GM12878 (cell line): ENCODE results near the gene TRANK1. TPM values are rescaled to one million over a fixed set of nuclear protein-coding genes. Genes with fewer than 3 reads are reported as not detected.

Experiments
- ATAC-seq: fragments of 200-7000 bp; cut with Tn5 transposase; 3 replicates; pipeline ENCODE4 v1.9.1; 2020; ENCODE audit warnings: mild to moderate bottlenecking, moderate library complexity
- BruUV-seq: library from RNA; stranded (reverse); fragments of 400-500 nt; replicated peaks from 2 replicates; lab custom pipeline; 2021; lab: Mats Ljungman, UMichigan
- CTCF ChIA-PET: fragments of 300-600 bp; sonication (Branson Sonifier 250); formaldehyde crosslinking; extraction: SDS; loops from one replicate; lab custom pipeline; 2021; ENCODE audit warnings: inconsistent platforms; lab: Yijun Ruan, JAX
- POLR2A ChIA-PET: fragments of 350-600 bp; formaldehyde crosslinking; extraction: SDS; loops from one replicate; lab custom pipeline; 2021; ENCODE audit warnings: inconsistent platforms; lab: Charles Lee
- RAD21 ChIA-PET: fragments of 300-600 bp; sonication (Branson Sonifier 250); formaldehyde crosslinking; loops from one replicate; lab custom pipeline; 2023; ENCODE audit warnings: antibody characterized with exemption; ENCODE audit not compliant: unreplicated experiment; lab: Charles Lee
- SMC1A ChIA-PET: fragments of 300-600 bp; sonication (Branson Sonifier 250); formaldehyde crosslinking; loops from one replicate; lab custom pipeline; 2023; ENCODE audit not compliant: unreplicated experiment, uncharacterized antibody; lab: Charles Lee
- DNase-seq: peaks from one replicate; pipeline ENCODE4 v3.0.0-alpha.2; 2011; ENCODE audit warnings: low read depth, low spot score
- FAIRE-seq: peaks from 3 replicates; lab custom pipeline; 2011; peaks lifted over from hg19 to GRCh38; lab: Jason Lieb, UNC
- H2AFZ ChIP-seq: 2 replicates; pipeline ENCODE4 v1.6.0; 2011; ENCODE audit warnings: low read depth, low read length, control low read depth; ENCODE audit not compliant: control insufficient read depth
- H3K27ac ChIP-seq: 2 replicates; pipeline ENCODE4 v1.5.1; 2011; ENCODE audit warnings: control low read depth; ENCODE audit not compliant: control insufficient read depth, insufficient read depth
- H3K27me3 ChIP-seq, 2 experiments: replicated peaks in 1 of 2; 2 replicates each; pipeline versions ENCODE4 v1.6.0 to v1.6.1; 2011; ENCODE audit warnings: low read length in 1 of 2; ENCODE audit not compliant: control insufficient read depth in 2 of 2, insufficient read depth in 2 of 2
- H3K36me3 ChIP-seq, 2 experiments: 2 replicates each; pipeline ENCODE4 v1.5.1; 2011; ENCODE audit warnings: low read length in 1 of 2; ENCODE audit not compliant: control insufficient read depth in 2 of 2, insufficient read depth in 2 of 2
- H3K4me1 ChIP-seq: 2 replicates; pipeline ENCODE4 v1.6.1; 2011; ENCODE audit warnings: mild to moderate bottlenecking, low read length, moderate library complexity, mixed read lengths; ENCODE audit not compliant: control insufficient read depth, insufficient read depth
- H3K4me2 ChIP-seq: 2 replicates; pipeline ENCODE4 v1.6.0; 2011; ENCODE audit warnings: control low read depth; ENCODE audit not compliant: control insufficient read depth, insufficient read depth
- H3K4me3 ChIP-seq: fragments of 200-600 bp; sonication (generic); 2 replicates; pipeline ENCODE4 v1.5.1; 2016
- H3K79me2 ChIP-seq: 2 replicates; pipeline ENCODE4 v1.6.0; 2011; ENCODE audit warnings: low read length; ENCODE audit not compliant: control insufficient read depth, insufficient read depth
- H3K9ac ChIP-seq: 2 replicates; pipeline ENCODE4 v1.8.0; 2011; ENCODE audit warnings: low read length, control low read depth, mixed read lengths; ENCODE audit not compliant: control insufficient read depth, insufficient read depth
- H3K9me3 ChIP-seq: replicated peaks from 3 replicates; pipeline ENCODE4 v1.5.1; 2011; ENCODE audit warnings: mild to moderate bottlenecking, low read length; ENCODE audit not compliant: control insufficient read depth, insufficient read depth
- H4K20me1 ChIP-seq: 2 replicates; pipeline ENCODE4 v1.6.0; 2011; ENCODE audit not compliant: control insufficient read depth, insufficient read depth
- NR2C2 ChIP-seq: IDR thresholded peaks from 2 replicates; pipeline ENCODE4 v1.6.1; 2011; ENCODE audit warnings: borderline replicate concordance, low read depth; ENCODE audit not compliant: control insufficient read depth, insufficient read length
- RAD21 ChIP-seq: IDR thresholded peaks from 2 replicates; pipeline ENCODE4 v1.6.1; 2011; ENCODE audit warnings: mild to moderate bottlenecking, low read depth, low read length, moderate library complexity; ENCODE audit not compliant: insufficient read depth
- ZNF384 ChIP-seq: IDR thresholded peaks from 2 replicates; pipeline ENCODE4 v1.6.1; 2012; ENCODE audit warnings: low read depth, mild to moderate bottlenecking, low read length, improper control_type of control experiment, borderline replicate concordance
- ZNF592 ChIP-seq: fragments of 450-650 bp; IDR thresholded peaks from 2 replicates; pipeline ENCODE4 v1.6.1; 2017; ENCODE audit warnings: mild to moderate bottlenecking, moderate library complexity
- WGBS: methylation state at CpG from one replicate; pipeline ENCODE4 v1.1.6; 2016; ENCODE audit warnings: low lambda C conversion rate; ENCODE audit not compliant: insufficient replicate concordance, insufficient coverage; ENCODE audit errors: missing lambda C conversion rate; 5-methylcytosine and 5-hydroxymethylcytosine counted together
- in situ Hi-C: fragments of 300-500 bp; cut with MboI; formaldehyde crosslinking; loops from 9 replicates; pipeline ENCODE4 v1.14.3; 2018; ENCODE audit warnings: mixed read lengths
- intact Hi-C: fragments of 100-400 bp; cut with micrococcal nuclease; formaldehyde crosslinking; loops from one replicate; pipeline ENCODE4 v1.14.2; 2022; ENCODE audit not compliant: unreplicated experiment
- polyA plus RNA-seq, 11 experiments: library from polyadenylated mRNA; depleted of rRNA in 4 of 11; unstranded in 6 of 11; stranded (reverse) in 5 of 11; fragments of >200 nt; fragmentation: Nextera tagmentation in 4 of 11; fragmentation: Illumina TruSeq in 1 of 11; extraction: Ambion mirVana in 4 of 11; extraction: Trizol in 1 of 11; gene quantifications; 1 replicate in 1 of 11; 2 replicates in 10 of 11; pipeline versions ENCODE4 v1.2.1 to v1.2.3, GENCODE V29; 2011 to 2016; ENCODE audit warnings: inconsistent platforms in 2 of 11, missing spikeins in 2 of 11, low read depth in 1 of 11
- total RNA-seq, 4 experiments: library from RNA; depleted of rRNA in 3 of 4; stranded (reverse); fragments of >200 nt in 3 of 4; fragmentation: Illumina TruSeq in 1 of 4; extraction: Trizol in 1 of 4; gene quantifications; 2 replicates each; pipeline versions ENCODE4 v1.2.1 to v1.2.3, GENCODE V29; 2013 to 2021

TRANK1 gene
- total and polyA plus RNA-seq, 10 of the 15 experiments (the other 5 are each of a cell fraction or from before 2014, with no cell fraction given) = 0.46 to 8.8 (median 1.1) TPM

GRCh38 chr3:36969085-36969484 lies 24.2 kb upstream of the TRANK1 start:
- SMC1A ChIA-PET = interaction anchor here (0.9 to 2.4 kb wide), 9 partner anchors 8 to 281 kb away, joined by 3 to 46 read pairs (median 3); partner anchors contain the start of genes EPM2AIP1, LRRFIP2 and MLH1
- BruUV-seq = no TSS peak
- Histone ChIP-seq H3K9me3 (no peaks in the 10 kb centered on the region), H2AFZ (no peak overlapping the region), H3K27me3 (no peaks in the 10 kb centered on the region), H3K27ac (no peak overlapping the region), H3K4me3 (no peak overlapping the region), H3K4me1 (peaks cover 9% of the 10 kb centered on the region), H3K79me2 (no peaks in the 10 kb centered on the region), H3K9ac (no peak overlapping the region), H3K36me3 (no peaks in the 10 kb centered on the region), H3K4me2 (no peak overlapping the region), H4K20me1 (no peaks in the 10 kb centered on the region)
- no peak for TF ChIP-seq NR2C2
- TF ChIP-seq ZNF592 = no peak
- TF ChIP-seq ZNF384 = no peak
- no peak for TF ChIP-seq RAD21
- RAD21 ChIA-PET = interaction anchor here (1.4 to 2.1 kb wide), 4 partner anchors 10 to 64 kb away, joined by 3 to 19 read pairs (median 14); partner anchors contain the start of genes EPM2AIP1 and MLH1
- in situ Hi-C loops = no loop called here
- DNase-seq = no peak
- CTCF ChIA-PET = interaction anchor here (1.1 to 2.2 kb wide), 6 partner anchors 11 to 92 kb away, joined by 3 to 30 read pairs (median 4); partner anchors contain the start of genes EPM2AIP1 and MLH1
- FAIRE-seq = no peak
- 85% methylated on average over 4 of the region's 4 CpGs for WGBS
- intact Hi-C loops = no loop called here
- ATAC-seq = no peak
- POLR2A ChIA-PET = interaction anchor here (1.0 to 1.7 kb wide), 2 partner anchors 14 to 24 kb away, joined by 3 to 17 read pairs; partner anchors contain the start of genes EPM2AIP1 and MLH1
